ENCODE results near the gene UMODL1. TPM values are rescaled to one million over a fixed set of nuclear protein-coding genes. Genes with fewer than 3 reads are reported as not detected.

The UMODL1 gene
- polyA plus RNA-seq, 3 donors, result not detected

GRCh38 chr21:42038393-42038792 is 32.7 kb upstream of the UMODL1 start:
- no peak overlapping the region for H3K27ac ChIP-seq (ENCODE audit: low read depth, low read length)
- WGBS, 3 donors, result 93 to 97% (median 93%) methylated on average over 10 of the region's 10 CpGs

- no peak overlapping the region for H3K27ac ChIP-seq (ENCODE audit: low read depth, low read length)
Measured at GRCh38 chr21:42038826-42039425, 32.2 kb upstream of the UMODL1 start.

GRCh38 chr21:42039470-42039901 is 31.6 kb upstream of the UMODL1 start:
- H3K27ac ChIP-seq (ENCODE audit: low read depth, low read length), result no peak overlapping the region
- 31 to 37% (median 36%) methylated on average over 5 of the region's 5 CpGs for WGBS, 3 donors

More at GRCh38 chr21:42038826-42039425, 32.2 kb upstream of the UMODL1 start:
- WGBS, 3 donors, result 57 to 86% (median 84%) methylated on average over 8 of the region's 8 CpGs

GRCh38 chr21:42039911-42040351 is 31.2 kb upstream of the UMODL1 start:
- H3K27ac ChIP-seq (ENCODE audit: low read depth, low read length), result no peak overlapping the region
- 54 to 63% (median 60%) methylated on average over 12 of the region's 12 CpGs for WGBS, 3 donors

GRCh38 chr21:42040411-42041180 is 30.5 kb upstream of the UMODL1 start:
- WGBS, 3 donors, result 81 to 90% (median 85%) methylated on average over 18 of the region's 18 CpGs
- no peak overlapping the region for H3K27ac ChIP-seq (ENCODE audit: low read depth, low read length)

GRCh38 chr21:42041246-42041645 is 29.9 kb upstream of the UMODL1 start:
- H3K27ac ChIP-seq (ENCODE audit: low read depth, low read length), result no peak overlapping the region
- WGBS, 3 donors, result 91 to 96% (median 93%) methylated on average over 7 of the region's 7 CpGs

GRCh38 chr21:42041711-42042110 is 29.4 kb upstream of the UMODL1 start:
- 55 to 65% (median 63%) methylated on average over 4 of the region's 4 CpGs for WGBS, 3 donors
- no peak overlapping the region for H3K27ac ChIP-seq (ENCODE audit: low read depth, low read length)

GRCh38 chr21:42042651-42043050 is 28.5 kb upstream of the UMODL1 start:
- H3K27ac ChIP-seq (ENCODE audit: low read depth, low read length), result no peak overlapping the region
- WGBS, 3 donors, result 63 to 83% (median 79%) methylated on average over 9 of the region's 9 CpGs

GRCh38 chr21:42043201-42043895 is 27.8 kb upstream of the UMODL1 start:
- H3K27ac ChIP-seq (ENCODE audit: low read depth, low read length), result no peak overlapping the region
- 86 to 95% (median 90%) methylated on average over 16 of the region's 16 CpGs for WGBS, 3 donors

- WGBS, 3 donors, result 90 to 95% (median 92%) methylated on average over 17 of the region's 17 CpGs
- H3K27ac ChIP-seq (ENCODE audit: low read depth, low read length), result no peak overlapping the region
Measured at GRCh38 chr21:42043961-42044360, 27.2 kb upstream of the UMODL1 start.

GRCh38 chr21:42044871-42045495 is 26.1 kb upstream of the UMODL1 start:
- WGBS, 3 donors, result 91 to 93% (median 92%) methylated on average over 7 of the region's 7 CpGs
- H3K27ac ChIP-seq (ENCODE audit: low read depth, low read length), result no peak overlapping the region

GRCh38 chr21:42047821-42048613 is 23.1 kb upstream of the UMODL1 start:
- WGBS, 3 donors, result 58 to 71% (median 68%) methylated on average over 19 of the region's 19 CpGs
- no peak overlapping the region for H3K27ac ChIP-seq (ENCODE audit: low read depth, low read length)

- 97% methylated on average over 10 of the region's 10 CpGs for WGBS, 3 donors
- no peak overlapping the region for H3K27ac ChIP-seq (ENCODE audit: low read depth, low read length)
Measured at GRCh38 chr21:42048870-42049577, 22.1 kb upstream of the UMODL1 start.

GRCh38 chr21:42049578-42050430 is 21.3 kb upstream of the UMODL1 start:
- 85 to 87% (median 87%) methylated on average over 15 to 16 of the region's 16 CpGs for WGBS, 3 donors
- H3K27ac ChIP-seq (ENCODE audit: low read depth, low read length), result no peak overlapping the region

- H3K27ac ChIP-seq (ENCODE audit: low read depth, low read length), result no peak overlapping the region
- 40 to 67% (median 51%) methylated on average over 9 of the region's 9 CpGs for WGBS, 3 donors
Measured at GRCh38 chr21:42051788-42052187, 19.3 kb upstream of the UMODL1 start.

GRCh38 chr21:42055425-42055824 is 15.7 kb upstream of the UMODL1 start:
- H3K27ac ChIP-seq (ENCODE audit: low read depth, low read length), result no peak overlapping the region
- 87 to 99% (median 90%) methylated on average over 9 of the region's 9 CpGs for WGBS, 3 donors

- WGBS, 3 donors, result 41 to 84% (median 75%) methylated on average over 11 of the region's 11 CpGs
- H3K27ac ChIP-seq (ENCODE audit: low read depth, low read length), result no peak overlapping the region
Measured at GRCh38 chr21:42056468-42056867, 14.6 kb upstream of the UMODL1 start.

Measured in adipose tissue (tissue), 3 donors.